NT2/D1 (cell line): ENCODE data around the gene ETFB.

ENCODE experiments used
- SUZ12 ChIP-seq: IDR thresholded peaks from 2 replicates; pipeline ENCODE4 v1.6.1; 2011; ENCODE audit not compliant: insufficient read length, insufficient read depth; ENCODE audit errors: extremely low read depth
- ZNF274 ChIP-seq: IDR thresholded peaks from 2 replicates; pipeline ENCODE4 v1.6.1; 2011; ENCODE audit warnings: mild to moderate bottlenecking, low read depth, low read length

GRCh38 chr19:51367255-51367564, 1.0 kb upstream of the ETFB start:
- no peak for TF ChIP-seq ZNF274
- TF ChIP-seq SUZ12, result no peak
